CD4-positive, CD25-positive, alpha-beta regulatory T cell (primary cell): ENCODE data around the gene TLE6. TPM values are rescaled to one million over a fixed set of nuclear protein-coding genes. Genes with fewer than 3 reads are reported as not detected.
"Not testable (repeated sequence)": the region's sequence is repeated elsewhere in the genome, so short reads cannot be mapped to it uniquely, and the experiment has no call there.

ENCODE experiments used
- ATAC-seq, 2 donors: fragments of 150-1000 bp; cut with Tn5 transposase; one replicate each; pipeline ENCODE4 v1.10.0; 2021; ENCODE audit warnings: low read depth in 2 of 2, moderate number of reproducible peaks in 2 of 2, moderate library complexity in 1 of 2
- DNase-seq, 3 donors: peaks; one replicate each; pipeline versions ENCODE4 v3.0.0 to v3.0.0-alpha.2; 2012 to 2022; ENCODE audit warnings: mixed read lengths in 1 of 3
- H3K27ac ChIP-seq: one replicate; pipeline ENCODE4 v1.7.0; 2013; ENCODE audit warnings: mild to moderate bottlenecking, low read length; ENCODE audit not compliant: insufficient read depth, poor library complexity, severe bottlenecking
- H3K27me3 ChIP-seq: one replicate; pipeline ENCODE4 v1.7.0; 2013; ENCODE audit warnings: low read length; ENCODE audit not compliant: control insufficient read depth, insufficient read depth
- H3K36me3 ChIP-seq: one replicate; pipeline ENCODE4 v1.7.0; 2013; ENCODE audit warnings: mild to moderate bottlenecking, low read length, moderate library complexity; ENCODE audit not compliant: control insufficient read depth, insufficient read depth
- H3K4me1 ChIP-seq: 2 replicates; pipeline ENCODE4 v1.7.0; 2013; ENCODE audit warnings: mild to moderate bottlenecking, low read length; ENCODE audit not compliant: insufficient read depth, control insufficient read depth, poor library complexity, severe bottlenecking
- H3K4me3 ChIP-seq: one replicate; pipeline ENCODE4 v1.7.0; 2013; ENCODE audit warnings: low read depth, mild to moderate bottlenecking, low read length, moderate library complexity
- H3K9me3 ChIP-seq, 2 experiments: 1 replicate in 1 of 2; 2 replicates in 1 of 2; pipeline ENCODE4 v1.7.0; 2013; ENCODE audit warnings: low read length in 2 of 2, mild to moderate bottlenecking in 1 of 2, moderate library complexity in 1 of 2; ENCODE audit not compliant: control insufficient read depth in 2 of 2
- H3K27ac Mint-ChIP-seq, 3 donors: one replicate each; pipeline ENCODE4 v1.8.0; 2020 to 2022; ENCODE audit warnings: mild to moderate bottlenecking in 3 of 3, mixed read lengths in 3 of 3, moderate library complexity in 2 of 3
- H3K27me3 Mint-ChIP-seq: one replicate; pipeline ENCODE4 v1.8.0; 2022; ENCODE audit warnings: mild to moderate bottlenecking, mixed read lengths
- H3K36me3 Mint-ChIP-seq: one replicate; pipeline ENCODE4 v1.8.0; 2020; ENCODE audit warnings: mixed read lengths
- H3K4me1 Mint-ChIP-seq, 4 donors: one replicate each; pipeline ENCODE4 v1.8.0; 2020 to 2022; ENCODE audit warnings: mixed read lengths in 4 of 4, mild to moderate bottlenecking in 1 of 4
- H3K4me3 Mint-ChIP-seq, 4 donors: one replicate each; pipeline ENCODE4 v1.8.0; 2020 to 2022; ENCODE audit warnings: mild to moderate bottlenecking in 4 of 4, mixed read lengths in 4 of 4, moderate library complexity in 3 of 4
- H3K9me3 Mint-ChIP-seq, 7 donors: one replicate each; pipeline ENCODE4 v1.8.0; 2020 to 2022; ENCODE audit warnings: mixed read lengths in 7 of 7, mild to moderate bottlenecking in 3 of 7, moderate library complexity in 2 of 7
- polyA plus RNA-seq, 4 donors: library from polyadenylated mRNA; unstranded; fragments of 300-500 nt; fragmentation: Illumina TruSeq; gene quantifications; one replicate each; pipeline ENCODE4 v1.2.3, GENCODE V29; 2021
- total RNA-seq: library from RNA; stranded (reverse); gene quantifications from one replicate; pipeline ENCODE4 v1.2.3, GENCODE V29; 2022

The TLE6 gene
- total RNA-seq (not detected), polyA plus RNA-seq (not detected)

- H3K9me3 Mint-ChIP-seq = no peaks in the 10 kb centered on the region
- Histone ChIP-seq H3K27ac (no peak within 1 kb of the TSS), H3K4me3 (peak within 1 kb of the TSS; percentile 88), H3K27me3 (no peaks in the 10 kb centered on the region), H3K9me3 (no peaks in the 10 kb centered on the region), H3K4me1 (peaks cover 15% of the 10 kb centered on the region), H3K36me3 (no peaks in the 10 kb centered on the region)
- DNase-seq (peak; percentile 88 to 96 (median 93)), ATAC-seq (peak; percentile 99)
- H3K4me3 Mint-ChIP-seq = peak within 1 kb of the TSS; percentile 77 to 98 (median 94)
- peaks cover 0 to 22% (median 11%) of the 10 kb centered on the region in 4 donors for H3K4me1 Mint-ChIP-seq
- H3K27me3 Mint-ChIP-seq = peaks cover 5% of the 10 kb centered on the region
- no peaks in the 10 kb centered on the region for H3K36me3 Mint-ChIP-seq
- H3K27ac Mint-ChIP-seq = peak within 1 kb of the TSS; percentile 87 to 91 (median 91)
Measured at GRCh38 chr19:2977001-2977745, at the start of gene TLE6. Gene TLE6, plus strand, starts transcription at chr19:2977564. Its CDS starts 670 bp downstream, at chr19:2978234.

GRCh38 chr19:2933490-2933910 is 43.9 kb upstream of the TLE6 start:
- Histone ChIP-seq H3K27me3 (no peaks in the 10 kb centered on the region), H3K9me3 (peaks cover 31 to 40% of the 10 kb centered on the region in 2 experiments), H3K4me3 (no peak overlapping the region), H3K27ac (no peak overlapping the region), H3K36me3 (peaks cover 30% of the 10 kb centered on the region), H3K4me1 (no peaks in the 10 kb centered on the region)
- DNase-seq (no peak), ATAC-seq (no peak)
- H3K36me3 Mint-ChIP-seq = peaks cover 35% of the 10 kb centered on the region
- no peaks in the 10 kb centered on the region for H3K27me3 Mint-ChIP-seq
- peak overlapping the region in 1 of 4 donors; percentile 29 for H3K4me3 Mint-ChIP-seq
- H3K27ac Mint-ChIP-seq = no peak overlapping the region
- peaks cover 7 to 48% (median 15%) of the 10 kb centered on the region in 7 donors for H3K9me3 Mint-ChIP-seq
- H3K4me1 Mint-ChIP-seq = peaks cover 0 to 4% (median 0%) of the 10 kb centered on the region in 4 donors

GRCh38 chr19:2935863-2936262 is 41.5 kb upstream of the TLE6 start:
- peaks cover 30% of the 10 kb centered on the region for H3K36me3 ChIP-seq
- not testable (repeated sequence) for H3K4me3 Mint-ChIP-seq, H3K4me1 ChIP-seq, H3K27me3 ChIP-seq, H3K27ac Mint-ChIP-seq, H3K4me3 ChIP-seq, DNase-seq, H3K27me3 Mint-ChIP-seq, H3K27ac ChIP-seq, ATAC-seq, H3K4me1 Mint-ChIP-seq
- Mint-ChIP-seq H3K9me3 (peaks cover 3 to 40% (median 11%) of the 10 kb centered on the region in 7 donors), H3K36me3 (peaks cover 31% of the 10 kb centered on the region)
- H3K9me3 ChIP-seq = peaks cover 28 to 40% of the 10 kb centered on the region in 2 experiments

GRCh38 chr19:2942928-2943640 is 34.3 kb upstream of the TLE6 start:
- peaks cover 6% of the 10 kb centered on the region for H3K27me3 Mint-ChIP-seq
- Histone ChIP-seq H3K9me3 (no peaks in the 10 kb centered on the region), H3K4me1 (peaks cover 15% of the 10 kb centered on the region), H3K36me3 (no peaks in the 10 kb centered on the region), H3K27me3 (no peaks in the 10 kb centered on the region), H3K27ac (no peak overlapping the region), H3K4me3 (no peak overlapping the region)
- H3K9me3 Mint-ChIP-seq = no peaks in the 10 kb centered on the region
- H3K36me3 Mint-ChIP-seq = peaks cover 6% of the 10 kb centered on the region
- peaks cover 3 to 32% (median 6%) of the 10 kb centered on the region in 4 donors for H3K4me1 Mint-ChIP-seq
- peak overlapping the region in 1 of 3 donors; percentile 36 for H3K27ac Mint-ChIP-seq
- no peak for ATAC-seq
- DNase-seq = no peak
- H3K4me3 Mint-ChIP-seq = peak overlapping the region; percentile 30 to 93 (median 70)

GRCh38 chr19:2944403-2944774 is 33.0 kb upstream of the TLE6 start:
- peaks cover 3 to 39% (median 11%) of the 10 kb centered on the region in 4 donors for H3K4me1 Mint-ChIP-seq
- peak overlapping the region; percentile 88 for H3K27ac ChIP-seq

GRCh38 chr19:2944775-2945574 is 32.4 kb upstream of the TLE6 start, which contains the start of gene ZNF77:
Gene ZNF77, minus strand, starts transcription at chr19:2944971. Its CDS starts 131 bp downstream, at chr19:2944840.
- peak within 1 kb of the TSS; percentile 93 to 99 (median 97) for H3K27ac Mint-ChIP-seq
- Histone ChIP-seq H3K9me3 (no peaks in the 10 kb centered on the region), H3K4me3 (peak within 1 kb of the TSS; percentile 32), H3K27me3 (no peaks in the 10 kb centered on the region), H3K36me3 (no peaks in the 10 kb centered on the region), H3K27ac (peak within 1 kb of the TSS; percentile 88), H3K4me1 (peaks cover 24% of the 10 kb centered on the region)
- H3K9me3 Mint-ChIP-seq = no peaks in the 10 kb centered on the region
- H3K27me3 Mint-ChIP-seq = peaks cover 6% of the 10 kb centered on the region
- peak within 1 kb of the TSS; percentile 92 to 99 (median 97) for H3K4me3 Mint-ChIP-seq
- DNase-seq (peak; percentile 98 to 99 (median 99)), ATAC-seq (peak; percentile 98 to 99)
- peaks cover 3% of the 10 kb centered on the region for H3K36me3 Mint-ChIP-seq
- H3K4me1 Mint-ChIP-seq = peaks cover 3 to 45% (median 14%) of the 10 kb centered on the region in 4 donors

More at GRCh38 chr19:2944403-2944774, 33.0 kb upstream of the TLE6 start:
- no peaks in the 10 kb centered on the region for H3K36me3 ChIP-seq
- Mint-ChIP-seq H3K4me3 (peak overlapping the region; percentile 92 to 99 (median 97)), H3K9me3 (no peaks in the 10 kb centered on the region), H3K27ac (peak overlapping the region; percentile 79 to 99 (median 97)), H3K27me3 (peaks cover 6% of the 10 kb centered on the region), H3K36me3 (peaks cover 3% of the 10 kb centered on the region)
- H3K9me3 ChIP-seq = no peaks in the 10 kb centered on the region
- peak overlapping the region; percentile 32 for H3K4me3 ChIP-seq
- H3K4me1 ChIP-seq = peaks cover 18% of the 10 kb centered on the region
- ATAC-seq (no peak), DNase-seq (no peak)
- no peaks in the 10 kb centered on the region for H3K27me3 ChIP-seq

GRCh38 chr19:2945575-2946184 is 31.7 kb upstream of the TLE6 start:
- peak overlapping the region; percentile 13 for H3K4me3 ChIP-seq
- no peaks in the 10 kb centered on the region for H3K9me3 ChIP-seq
- no peak for DNase-seq
- H3K36me3 Mint-ChIP-seq = peaks cover 3% of the 10 kb centered on the region
- peaks cover 27% of the 10 kb centered on the region for H3K4me1 ChIP-seq
- no peaks in the 10 kb centered on the region for H3K9me3 Mint-ChIP-seq
- H3K27ac Mint-ChIP-seq = peak overlapping the region; percentile 93 to 99 (median 97)
- no peak for ATAC-seq
- peaks cover 4 to 52% (median 18%) of the 10 kb centered on the region in 4 donors for H3K4me1 Mint-ChIP-seq
- H3K27ac ChIP-seq = peak overlapping the region; percentile 88
- peaks cover 6% of the 10 kb centered on the region for H3K27me3 Mint-ChIP-seq
- H3K4me3 Mint-ChIP-seq = peak overlapping the region; percentile 92 to 99 (median 97)
- no peaks in the 10 kb centered on the region for H3K27me3 ChIP-seq
- H3K36me3 ChIP-seq = no peaks in the 10 kb centered on the region
